Stimulated activated CD8-positive, alpha-beta memory T cell treated with anti-CD3 and anti-CD28 coated beads, Interleukin-4, amount 100 ng/mL, for 4 hours (primary cell): ENCODE data around the gene HEPHL1.

Source experiments
- DNase-seq, 2 donors: peaks; one replicate each; pipeline ENCODE4 v3.0.0-alpha.2; 2020; ENCODE audit warnings: low read depth in 2 of 2, low spot score in 1 of 2

HEPHL1 gene

GRCh38 chr11:94129512-94130297, 108.6 kb downstream of the HEPHL1 start:
- DNase-seq, result no peak

GRCh38 chr11:94130298-94131046, 109.3 kb downstream of the HEPHL1 start:
- no peak for DNase-seq

DNA sequence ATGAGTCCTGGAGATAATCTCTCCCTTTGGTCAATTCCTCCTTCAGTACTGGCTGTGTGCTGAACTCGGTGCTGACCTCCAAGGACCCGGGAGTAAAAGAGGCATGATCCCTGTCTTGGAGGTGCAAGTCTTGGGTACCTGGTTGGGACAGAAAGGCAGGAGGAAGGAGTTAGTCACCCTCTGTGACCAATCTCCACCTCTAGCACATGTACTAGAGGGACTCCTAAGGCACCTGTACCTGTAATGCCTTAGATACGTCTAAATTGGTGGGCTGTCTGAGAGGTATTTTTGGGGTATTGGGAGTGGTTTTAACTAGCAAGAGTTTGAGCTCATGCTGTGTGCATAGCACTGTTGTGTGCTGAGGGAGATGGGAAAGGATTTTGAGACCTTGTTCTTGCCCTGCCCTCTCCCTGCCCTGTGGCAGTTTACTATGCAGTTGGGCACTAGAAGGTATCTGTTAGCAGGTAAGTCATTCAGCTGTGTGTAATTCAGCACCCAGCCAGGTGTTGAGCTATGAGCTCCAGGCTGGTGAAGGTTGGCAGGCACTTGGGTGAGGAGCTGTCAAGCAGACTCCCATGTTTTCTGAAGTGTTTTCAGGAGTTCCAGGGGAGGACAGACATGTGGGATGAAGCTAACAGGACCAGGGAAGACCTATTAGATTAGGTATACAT, 110.0 kb downstream of the HEPHL1 start:
- DNase-seq, result no peak

GRCh38 chr11:94131718-94132115, 110.6 kb downstream of the HEPHL1 start:
- no peak for DNase-seq

- no peak for DNase-seq
Observed at GRCh38 chr11:94132152-94132558, 111.0 kb downstream of the HEPHL1 start.

DNA sequence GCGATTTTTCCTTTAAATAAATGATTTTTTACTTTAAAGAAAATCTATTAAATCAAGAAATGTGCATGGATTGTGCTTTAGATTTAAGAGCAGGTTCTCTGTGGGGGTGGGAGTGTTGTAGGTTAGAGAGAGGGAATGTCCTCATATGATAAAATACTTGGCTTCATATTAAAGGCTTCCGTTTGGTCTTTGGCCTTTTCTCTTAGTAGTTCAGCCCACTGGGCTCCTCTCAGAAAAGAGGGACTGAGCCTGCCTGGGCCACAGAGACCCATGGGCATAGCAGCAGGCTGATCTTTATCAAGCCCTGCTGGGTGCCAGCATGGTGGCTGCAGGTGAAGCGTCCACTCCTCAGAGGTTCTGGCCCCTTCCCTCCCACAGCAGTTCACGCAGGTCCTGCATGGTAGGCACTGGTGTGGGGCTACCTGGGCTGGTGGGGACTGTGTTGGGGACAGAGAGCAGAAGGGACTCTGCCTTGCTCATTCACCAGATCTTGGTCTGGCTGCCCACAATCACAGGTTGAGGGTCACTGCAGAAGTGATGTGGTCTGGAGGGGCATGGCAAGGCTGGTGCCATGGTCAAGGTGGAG, 111.8 kb downstream of the HEPHL1 start:
- DNase-seq, result no peak

GRCh38 chr11:94133752-94134151, 112.6 kb downstream of the HEPHL1 start:
- DNase-seq, result no peak

DNA sequence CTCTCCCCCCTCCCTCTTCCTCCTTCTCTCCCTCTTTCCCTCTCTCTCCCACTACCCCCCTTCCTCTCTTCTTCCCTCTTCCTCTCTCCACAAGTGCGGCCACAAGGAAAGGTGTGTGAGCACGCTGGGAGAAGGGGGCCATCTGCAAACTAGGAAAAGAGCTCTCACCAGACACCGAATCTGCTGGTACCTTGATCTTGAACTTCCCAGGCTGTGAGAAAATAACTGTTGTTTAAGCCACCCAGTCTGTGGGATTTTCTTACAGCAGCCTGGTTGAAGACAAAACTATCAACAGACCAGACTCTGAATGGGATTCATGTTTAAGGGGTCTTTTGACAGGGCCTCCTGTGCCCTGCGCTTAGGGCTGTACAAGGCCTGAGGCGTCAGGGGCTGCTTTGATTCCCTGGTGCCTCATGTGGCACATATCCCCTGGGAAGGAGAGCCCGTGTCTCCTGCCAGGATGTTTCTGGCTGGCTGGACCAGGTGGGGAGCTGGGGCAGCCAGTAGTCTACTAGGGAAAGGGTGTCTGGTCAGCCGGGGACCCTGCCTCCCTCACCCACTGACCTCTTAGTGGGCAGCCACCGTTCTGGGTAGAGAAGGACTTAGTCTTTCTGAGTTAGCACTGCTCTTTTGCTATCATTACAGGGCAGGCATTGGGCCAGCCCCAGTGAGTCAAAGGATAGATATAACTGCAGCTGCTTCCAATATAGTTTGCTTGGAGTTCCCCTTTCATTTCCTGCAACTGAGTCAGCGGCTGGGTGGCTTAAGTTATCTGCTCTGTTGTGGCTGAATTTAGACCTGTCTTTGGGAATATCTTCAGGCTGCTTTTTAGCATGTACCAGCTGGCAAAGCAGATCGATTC, 113.7 kb downstream of the HEPHL1 start:
- no peak for DNase-seq

DNA sequence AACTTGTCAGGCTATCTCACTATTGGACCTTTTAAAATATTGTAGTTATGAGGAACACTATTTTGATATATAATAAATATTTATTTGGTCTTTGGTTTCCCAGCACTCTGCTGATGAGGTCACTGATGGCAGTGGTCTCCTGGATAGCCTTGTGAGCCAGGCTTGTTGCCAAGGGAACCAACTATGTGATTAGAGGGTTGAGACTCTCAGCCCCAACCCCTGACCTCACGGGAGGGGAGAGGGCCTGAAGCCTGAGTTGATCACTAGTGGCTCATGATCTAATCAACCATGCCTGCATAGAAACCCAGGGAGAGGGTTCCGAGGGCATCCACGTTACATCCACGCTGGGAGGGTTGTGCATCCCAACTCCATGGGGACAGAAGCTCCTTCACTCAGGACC, 118.3 kb downstream of the HEPHL1 start:
- no peak for DNase-seq

- no peak for DNase-seq
Observed at GRCh38 chr11:94140154-94140655, 119.1 kb downstream of the HEPHL1 start.

GRCh38 chr11:94141511-94142307, 120.6 kb downstream of the HEPHL1 start:
- DNase-seq, result no peak

- no peak for DNase-seq
Observed at GRCh38 chr11:94142308-94143281, 121.4 kb downstream of the HEPHL1 start.

DNA sequence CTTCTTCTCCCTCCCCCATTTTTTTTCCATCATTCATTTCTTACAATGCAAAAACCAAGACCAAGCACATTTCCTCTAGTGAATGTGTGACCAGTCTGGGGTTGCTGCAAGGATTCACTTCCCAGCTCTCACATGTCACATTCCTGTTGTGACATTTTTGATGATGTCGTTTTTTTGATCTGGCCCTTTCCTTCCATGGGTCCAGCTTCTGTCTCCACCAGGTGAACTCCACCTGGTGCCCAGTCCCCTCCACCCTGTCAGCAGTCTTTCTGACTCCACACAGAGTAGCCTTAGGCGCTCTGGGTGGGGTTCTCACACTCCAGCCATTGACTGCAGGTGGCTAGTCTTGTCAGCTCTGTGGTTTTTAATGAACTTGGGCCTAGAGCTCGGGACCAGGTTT, 123.1 kb downstream of the HEPHL1 start:
- DNase-seq, result no peak

GRCh38 chr11:94144664-94145063, 123.5 kb downstream of the HEPHL1 start:
- no peak for DNase-seq

DNA sequence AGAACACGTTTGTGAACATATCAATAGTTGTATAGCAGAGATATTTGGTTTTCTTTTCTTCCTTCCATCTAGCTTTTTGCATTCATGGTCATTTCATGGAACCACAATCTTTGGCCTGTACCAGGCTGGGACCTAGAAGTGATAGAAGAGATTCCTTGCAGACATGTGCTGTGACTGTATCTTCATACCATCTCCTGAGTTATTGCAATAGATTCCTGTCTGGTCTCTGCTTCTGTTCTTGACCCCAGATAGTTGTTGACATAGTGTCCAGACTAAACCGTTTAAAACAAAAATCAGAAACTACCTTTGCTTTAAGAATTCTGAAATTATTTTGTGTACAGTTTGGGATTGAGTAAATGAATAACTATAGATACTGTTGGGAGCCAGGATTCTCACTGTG, 124.3 kb downstream of the HEPHL1 start:
- no peak for DNase-seq

GRCh38 chr11:94145916-94146315, 124.8 kb downstream of the HEPHL1 start:
- no peak for DNase-seq

GRCh38 chr11:94147433-94147845, 126.3 kb downstream of the HEPHL1 start:
- no peak for DNase-seq

DNA sequence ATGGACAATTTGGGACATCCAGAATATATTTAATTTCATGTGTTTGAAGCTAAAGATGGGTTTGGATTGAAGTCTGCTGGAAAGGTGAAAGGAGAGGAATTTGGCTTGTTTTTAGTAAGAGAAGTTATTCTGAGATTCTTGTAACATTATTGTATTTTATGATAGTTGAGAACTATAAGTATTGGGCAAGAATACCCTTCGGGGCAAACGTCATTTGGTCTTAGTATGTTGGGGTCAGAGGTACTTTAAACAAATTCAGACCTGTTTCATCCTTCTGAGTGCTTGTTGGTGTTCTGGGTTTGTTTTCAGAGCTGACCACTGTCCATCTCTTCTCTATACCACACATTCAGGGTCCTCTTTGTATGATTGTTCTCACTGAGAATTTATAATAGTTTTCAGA, 127.0 kb downstream of the HEPHL1 start:
- no peak for DNase-seq
